ENCODE data around the gene CMC1.

The CMC1 gene

GRCh38 chr3:28300345-28300962 is 59.0 kb downstream of the CMC1 start:
- no peak for DNase-seq (ENCODE audit: low spot score)

- DNase-seq (ENCODE audit: low spot score) = no peak
Observed at GRCh38 chr3:28301688-28302087, 60.3 kb downstream of the CMC1 start.

GRCh38 chr3:28308196-28308595 is 66.8 kb downstream of the CMC1 start:
- no peak for DNase-seq (ENCODE audit: low spot score)

- DNase-seq (ENCODE audit: low spot score) = no peak
Observed at GRCh38 chr3:28315711-28316110, 74.3 kb downstream of the CMC1 start.

GRCh38 chr3:28316226-28316625 is 74.8 kb downstream of the CMC1 start:
- no peak for DNase-seq (ENCODE audit: low spot score)

GRCh38 chr3:28317438-28318022 is 76.1 kb downstream of the CMC1 start:
- DNase-seq (ENCODE audit: low spot score) = peak; percentile 43

GRCh38 chr3:28320981-28321380 is 79.6 kb downstream of the CMC1 start:
- no peak for DNase-seq (ENCODE audit: low spot score)

GRCh38 chr3:28322464-28322863 is 81.0 kb downstream of the CMC1 start:
- DNase-seq (ENCODE audit: low spot score) = no peak

- DNase-seq (ENCODE audit: low spot score) = no peak
Observed at GRCh38 chr3:28326458-28326926, 85.1 kb downstream of the CMC1 start.

GRCh38 chr3:28328188-28329151 is 87.1 kb downstream of the CMC1 start:
- no peak for DNase-seq (ENCODE audit: low spot score)

- DNase-seq (ENCODE audit: low spot score) = no peak
Observed at GRCh38 chr3:28334552-28334951, 93.1 kb downstream of the CMC1 start.

GRCh38 chr3:28335246-28335645 is 93.8 kb downstream of the CMC1 start:
- no peak for DNase-seq (ENCODE audit: low spot score)

- DNase-seq (ENCODE audit: low spot score) = no peak
Observed at GRCh38 chr3:28337230-28337629, 95.8 kb downstream of the CMC1 start.

GRCh38 chr3:28343144-28343543 is 101.7 kb downstream of the CMC1 start:
- DNase-seq (ENCODE audit: low spot score) = no peak

GRCh38 chr3:28345690-28346089 is 104.3 kb downstream of the CMC1 start:
- DNase-seq (ENCODE audit: low spot score) = no peak

GRCh38 chr3:28347374-28348264 is 106.2 kb downstream of the CMC1 start:
- DNase-seq (ENCODE audit: low spot score) = no peak

GRCh38 chr3:28348265-28348628 is 106.8 kb downstream of the CMC1 start:
- peak; percentile 82 for DNase-seq (ENCODE audit: low spot score)

GRCh38 chr3:28348629-28349468 is 107.4 kb downstream of the CMC1 start, which contains the start of the genes AZI2 and ZCWPW2:
Gene AZI2 (minus strand): TSS chr3:28348824. CDS start chr3:28340617, 8,207 bp downstream.
Gene ZCWPW2 (plus strand): TSS chr3:28348721. CDS start chr3:28413069, 64,348 bp downstream.
- peak; percentile 90 for DNase-seq (ENCODE audit: low spot score)

GRCh38 chr3:28349469-28350000 is 108.1 kb downstream of the CMC1 start:
- DNase-seq (ENCODE audit: low spot score) = peak; percentile 6

All from AG08396 (cell line).